Neural progenitor cell (in vitro differentiated cells): ENCODE results near the gene PTPN11.

Source experiments
- EZH2 ChIP-seq: fragments of 200-600 bp; sonication (generic); IDR thresholded peaks from 2 replicates; pipeline ENCODE4 v1.6.1; 2017; ENCODE audit warnings: antibody characterized with exemption, mild to moderate bottlenecking, moderate library complexity
- EZH2phosphoT487 ChIP-seq: fragments of 200-600 bp; sonication (generic); IDR thresholded peaks from 2 replicates; pipeline ENCODE4 v1.6.1; 2017; ENCODE audit warnings: antibody characterized with exemption
- TF ChIP-seq, protein P1 (sequence below): fragments of 200-600 bp; sonication (generic); IDR thresholded peaks from 2 replicates; pipeline ENCODE4 v1.5.1; 2017; ENCODE audit warnings: antibody characterized with exemption, mild to moderate bottlenecking

DNA sequence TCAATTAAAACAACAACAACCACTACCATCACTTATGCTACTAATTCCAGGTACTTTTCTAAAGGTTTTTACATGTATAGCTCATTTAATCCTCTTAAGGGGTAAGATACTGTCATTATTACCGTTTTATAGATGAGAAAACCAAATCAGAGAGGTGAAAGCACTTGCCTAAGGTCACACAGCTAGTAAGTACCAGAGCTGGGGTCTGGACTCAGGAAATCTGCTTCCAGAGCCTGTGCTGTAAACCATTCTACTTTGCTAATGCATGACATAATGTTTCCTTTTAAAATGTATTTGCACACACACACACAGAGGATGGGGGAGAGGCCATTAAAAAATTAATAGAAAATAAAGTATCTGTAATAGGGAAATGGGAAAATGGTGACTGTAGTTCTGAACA, 113.4 kb downstream of the PTPN11 start:
- TF ChIP-seq, protein P1, sequence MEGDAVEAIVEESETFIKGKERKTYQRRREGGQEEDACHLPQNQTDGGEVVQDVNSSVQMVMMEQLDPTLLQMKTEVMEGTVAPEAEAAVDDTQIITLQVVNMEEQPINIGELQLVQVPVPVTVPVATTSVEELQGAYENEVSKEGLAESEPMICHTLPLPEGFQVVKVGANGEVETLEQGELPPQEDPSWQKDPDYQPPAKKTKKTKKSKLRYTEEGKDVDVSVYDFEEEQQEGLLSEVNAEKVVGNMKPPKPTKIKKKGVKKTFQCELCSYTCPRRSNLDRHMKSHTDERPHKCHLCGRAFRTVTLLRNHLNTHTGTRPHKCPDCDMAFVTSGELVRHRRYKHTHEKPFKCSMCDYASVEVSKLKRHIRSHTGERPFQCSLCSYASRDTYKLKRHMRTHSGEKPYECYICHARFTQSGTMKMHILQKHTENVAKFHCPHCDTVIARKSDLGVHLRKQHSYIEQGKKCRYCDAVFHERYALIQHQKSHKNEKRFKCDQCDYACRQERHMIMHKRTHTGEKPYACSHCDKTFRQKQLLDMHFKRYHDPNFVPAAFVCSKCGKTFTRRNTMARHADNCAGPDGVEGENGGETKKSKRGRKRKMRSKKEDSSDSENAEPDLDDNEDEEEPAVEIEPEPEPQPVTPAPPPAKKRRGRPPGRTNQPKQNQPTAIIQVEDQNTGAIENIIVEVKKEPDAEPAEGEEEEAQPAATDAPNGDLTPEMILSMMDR, result no peak
- TF ChIP-seq EZH2phosphoT487 (no peak), EZH2 (no peak)
